GM23338 (cell line): ENCODE results near the gene S100Z. TPM values are rescaled to one million over a fixed set of nuclear protein-coding genes. Genes with fewer than 3 reads are reported as not detected.
A peak's percentile ranks its signal among the peaks of the same experiment; 100 is the strongest.

Source experiments
- ATAC-seq: fragments of 200-7000 bp; cut with Tn5 transposase; 3 replicates; pipeline ENCODE4 v1.9.1; 2020
- DNase-seq: peaks from one replicate; pipeline ENCODE4 v3.0.0-alpha.2; 2015; ENCODE audit warnings: low spot score
- H2AFZ ChIP-seq: fragments of 200-600 bp; sonication (generic); 2 replicates; pipeline ENCODE4 v1.8.0; 2016; ENCODE audit warnings: antibody characterized with exemption, mild to moderate bottlenecking, moderate library complexity
- H3F3A ChIP-seq: fragments of 200-600 bp; sonication (generic); replicated peaks from 2 replicates; pipeline ENCODE4 v1.8.0; 2017; ENCODE audit warnings: antibody characterized with exemption, mixed run types, low read depth
- H3K27ac ChIP-seq: fragments of 200-600 bp; sonication (generic); 2 replicates; pipeline ENCODE4 v1.6.1; 2016; ENCODE audit warnings: low read depth
- H3K27me3 ChIP-seq: fragments of 200-600 bp; sonication (generic); 2 replicates; pipeline ENCODE4 v1.8.0; 2016; ENCODE audit warnings: mild to moderate bottlenecking, mixed run types, moderate library complexity; ENCODE audit not compliant: insufficient read depth
- H3K36me3 ChIP-seq: fragments of 200-600 bp; sonication (generic); 2 replicates; pipeline ENCODE4 v1.8.0; 2016; ENCODE audit warnings: mild to moderate bottlenecking; ENCODE audit not compliant: insufficient read depth
- H3K4me1 ChIP-seq: fragments of 200-600 bp; sonication (generic); 2 replicates; pipeline ENCODE4 v1.8.0; 2016; ENCODE audit warnings: mild to moderate bottlenecking, moderate library complexity; ENCODE audit not compliant: insufficient read depth
- H3K4me2 ChIP-seq: fragments of 200-600 bp; sonication (generic); 2 replicates; pipeline ENCODE4 v1.7.1; 2017; ENCODE audit warnings: mixed run types
- H3K4me3 ChIP-seq: fragments of 200-600 bp; sonication (generic); 2 replicates; pipeline ENCODE4 v1.6.1; 2016; ENCODE audit warnings: mixed run types
- H3K79me2 ChIP-seq: fragments of 200-600 bp; sonication (generic); replicated peaks from 2 replicates; pipeline ENCODE4 v1.8.0; 2017; ENCODE audit warnings: mild to moderate bottlenecking; ENCODE audit not compliant: insufficient read depth
- H3K9me2 ChIP-seq: fragments of 200-600 bp; sonication (generic); 2 replicates; pipeline ENCODE4 v1.8.0; 2017; ENCODE audit not compliant: insufficient read depth
- H4K20me1 ChIP-seq: fragments of 200-600 bp; sonication (generic); replicated peaks from 2 replicates; pipeline ENCODE4 v1.8.0; 2017; ENCODE audit warnings: mild to moderate bottlenecking; ENCODE audit not compliant: insufficient read depth
- H3K27ac Mint-ChIP-seq: 2 replicates; pipeline ENCODE4 v1.8.0; 2020; ENCODE audit warnings: inconsistent platforms, mild to moderate bottlenecking, moderate library complexity, mixed read lengths
- H3K27me3 Mint-ChIP-seq: 3 replicates; pipeline ENCODE4 v1.8.0; 2022; ENCODE audit warnings: low read depth, mild to moderate bottlenecking, moderate library complexity, mixed read lengths, inconsistent platforms; ENCODE audit not compliant: insufficient read depth, poor library complexity
- H3K36me3 Mint-ChIP-seq: 3 replicates; pipeline ENCODE4 v1.8.0; 2021; ENCODE audit warnings: low read depth, mild to moderate bottlenecking, inconsistent platforms, moderate library complexity, mixed read lengths
- H3K4me1 Mint-ChIP-seq: 3 replicates; pipeline ENCODE4 v1.8.0; 2020; ENCODE audit warnings: mild to moderate bottlenecking, inconsistent platforms, mixed read lengths
- H3K4me3 Mint-ChIP-seq: 3 replicates; pipeline ENCODE4 v1.8.0; 2021; ENCODE audit warnings: moderate library complexity, mild to moderate bottlenecking, inconsistent platforms, mixed read lengths
- H3K9me3 Mint-ChIP-seq: 3 replicates; pipeline ENCODE4 v1.8.0; 2020; ENCODE audit warnings: moderate library complexity, mild to moderate bottlenecking, inconsistent platforms, mixed read lengths
- CREB1 ChIP-seq: fragments of 250-450 bp; sonication (Bioruptor Pico); IDR thresholded peaks from 2 replicates; pipeline ENCODE4 v1.5.0; 2020; ENCODE audit warnings: low read depth, mild to moderate bottlenecking, moderate library complexity
- ETS1 ChIP-seq: IDR thresholded peaks from 2 replicates; pipeline ENCODE4 v1.6.1; 2016; ENCODE audit warnings: antibody characterized with exemption
- EZH2 ChIP-seq: fragments of 200-600 bp; sonication (generic); IDR thresholded peaks from one replicate; pipeline ENCODE4 v1.8.0; 2017; ENCODE audit warnings: antibody characterized with exemption, mild to moderate bottlenecking, low read depth; ENCODE audit not compliant: unreplicated experiment
- EZH2phosphoT487 ChIP-seq: fragments of 200-600 bp; sonication (generic); IDR thresholded peaks from one replicate; pipeline ENCODE4 v1.8.1; 2018; ENCODE audit warnings: antibody characterized with exemption; ENCODE audit not compliant: unreplicated experiment
- JUNB ChIP-seq: IDR thresholded peaks from one replicate; pipeline ENCODE4 v1.6.1; 2016; ENCODE audit warnings: antibody characterized with exemption; ENCODE audit not compliant: unreplicated experiment
- REST ChIP-seq: IDR thresholded peaks from one replicate; pipeline ENCODE4 v1.6.1; 2018; ENCODE audit warnings: antibody characterized with exemption; ENCODE audit not compliant: unreplicated experiment
- STAT1 ChIP-seq: IDR thresholded peaks from one replicate; pipeline ENCODE4 v1.6.1; 2016; ENCODE audit warnings: antibody characterized with exemption; ENCODE audit not compliant: unreplicated experiment
- ZNF331 ChIP-seq: fragments of 250-450 bp; sonication (Bioruptor Pico); IDR thresholded peaks from 2 replicates; pipeline ENCODE4 v1.5.0; 2020; ENCODE audit warnings: low read depth, mild to moderate bottlenecking, moderate library complexity
- ZNF462 ChIP-seq: fragments of 250-450 bp; sonication (Bioruptor Pico); IDR thresholded peaks from 2 replicates; pipeline ENCODE4 v1.5.0; 2020; ENCODE audit warnings: mild to moderate bottlenecking, moderate library complexity
- polyA plus RNA-seq: library from polyadenylated mRNA; unstranded; fragments of >200 nt; fragmentation: Nextera tagmentation; extraction: Ambion mirVana; gene quantifications from 2 replicates; pipeline ENCODE4 v1.2.1, GENCODE V29; 2016
- total RNA-seq: library from RNA; depleted of rRNA; stranded (reverse); fragments of >200 nt; shearing (Covaris generic); gene quantifications from 2 replicates; pipeline ENCODE4 v1.2.3, GENCODE V29; 2014

The S100Z gene
- total and polyA plus RNA-seq, 2 experiments from 2014 or later: not detected

- TF ChIP-seq REST: no peak
- no peak for TF ChIP-seq STAT1
- no peak for TF ChIP-seq ETS1
Measured at GRCh38 chr5:76861612-76862011, 11.8 kb downstream of the S100Z start (continued).

GRCh38 chr5:76863001-76863400, 13.2 kb downstream of the S100Z start:
- H3K27me3 ChIP-seq: no peaks in the 10 kb centered on the region
- no peaks in the 10 kb centered on the region for H3K4me1 ChIP-seq
- H4K20me1 ChIP-seq: no peaks in the 10 kb centered on the region
- Mint-ChIP-seq H3K4me3 (no peak overlapping the region), H3K4me1 (no peaks in the 10 kb centered on the region), H3K36me3 (no peaks in the 10 kb centered on the region), H3K27me3 (peaks cover 5% of the 10 kb centered on the region), H3K27ac (no peak overlapping the region), H3K9me3 (no peaks in the 10 kb centered on the region)
- H3K4me2 ChIP-seq: no peak overlapping the region
- H3K79me2 ChIP-seq: no peaks in the 10 kb centered on the region
- H3K9me2 ChIP-seq: no peaks in the 10 kb centered on the region
- no peak for ATAC-seq
- H3K36me3 ChIP-seq: no peaks in the 10 kb centered on the region
- DNase-seq: no peak
- no peak overlapping the region for H3K4me3 ChIP-seq
- no peak overlapping the region for H3K27ac ChIP-seq
- H3F3A ChIP-seq: no peaks in the 10 kb centered on the region
- peak overlapping the region; percentile 47; the same call in 1 of the 2 replicates for H2AFZ ChIP-seq
- TF ChIP-seq ETS1 (no peak), EZH2 (no peak), JUNB (no peak), EZH2phosphoT487 (no peak), REST (no peak), ZNF462 (CRISPR knock-in tag) (no peak), CREB1 (CRISPR knock-in tag) (no peak), ZNF331 (CRISPR knock-in tag) (no peak)
